Caco-2 (cell line): ENCODE results near the gene EME2. TPM values are rescaled to one million over a fixed set of nuclear protein-coding genes. Genes with fewer than 3 reads are reported as not detected.

Experiments used
- BruUV-seq: library from RNA; stranded (reverse); fragments of 400-500 nt; replicated peaks from 2 replicates; lab custom pipeline; 2021; lab: Mats Ljungman, UMichigan
- CTCF ChIA-PET: fragments of 300-600 bp; sonication (Branson Sonifier 250); formaldehyde crosslinking; loops from one replicate; lab custom pipeline; 2022; ENCODE audit warnings: antibody characterized with exemption; lab: Charles Lee
- POLR2A ChIA-PET: fragments of 300-600 bp; sonication (Branson Sonifier 250); formaldehyde crosslinking; loops from one replicate; lab custom pipeline; 2022; ENCODE audit warnings: antibody characterized with exemption; lab: Charles Lee
- DNase-seq, 2 experiments: peaks; one replicate each; pipeline versions ENCODE4 v3.0.0 to v3.0.0-alpha.2; 2020 to 2022
- H3K27me3 ChIP-seq: replicated peaks from 2 replicates; pipeline ENCODE4 v1.6.0; 2011; ENCODE audit warnings: low read length; ENCODE audit not compliant: control insufficient read depth, insufficient read depth
- H3K36me3 ChIP-seq: 2 replicates; pipeline ENCODE4 v1.5.1; 2011; ENCODE audit warnings: low read length; ENCODE audit not compliant: control insufficient read depth, insufficient read depth
- H3K4me1 ChIP-seq: fragments of 250-450 bp; sonication (Bioruptor Pico); 2 replicates; pipeline ENCODE4 v1.5.1; 2020; ENCODE audit warnings: mild to moderate bottlenecking
- H3K4me3 ChIP-seq: 2 replicates; pipeline ENCODE4 v1.5.1; 2011; ENCODE audit warnings: low read depth, mild to moderate bottlenecking, control low read depth, low read length
- H3K9me3 ChIP-seq: fragments of 250-450 bp; sonication (Bioruptor Pico); 2 replicates; pipeline ENCODE4 v1.5.1; 2020; ENCODE audit warnings: mild to moderate bottlenecking, moderate library complexity
- H3K27ac Mint-ChIP-seq: one replicate; pipeline ENCODE4 v1.8.0; 2022; ENCODE audit warnings: mixed read lengths; ENCODE audit not compliant: unreplicated experiment
- H3K27me3 Mint-ChIP-seq: one replicate; pipeline ENCODE4 v1.8.0; 2022; ENCODE audit warnings: mixed read lengths; ENCODE audit not compliant: insufficient read depth, unreplicated experiment
- H3K36me3 Mint-ChIP-seq: one replicate; pipeline ENCODE4 v1.8.0; 2022; ENCODE audit warnings: mild to moderate bottlenecking, mixed read lengths; ENCODE audit not compliant: insufficient read depth, unreplicated experiment
- H3K4me1 Mint-ChIP-seq: one replicate; pipeline ENCODE4 v1.8.0; 2022; ENCODE audit warnings: low read depth, mixed read lengths; ENCODE audit not compliant: unreplicated experiment
- H3K4me3 Mint-ChIP-seq: one replicate; pipeline ENCODE4 v1.8.0; 2022; ENCODE audit warnings: mild to moderate bottlenecking, moderate library complexity, mixed read lengths; ENCODE audit not compliant: unreplicated experiment
- H3K9me3 Mint-ChIP-seq: one replicate; pipeline ENCODE4 v1.8.0; 2022; ENCODE audit warnings: mixed read lengths; ENCODE audit not compliant: unreplicated experiment
- CTCF ChIP-seq, 2 experiments: fragments of 200-600 bp in 1 of 2; IDR thresholded peaks; 1 replicate in 1 of 2; 2 replicates in 1 of 2; pipeline versions ENCODE4 v1.5.1 to v1.8.0; 2011 to 2022; ENCODE audit warnings: antibody characterized with exemption in 1 of 2, control low read depth in 1 of 2, inconsistent platforms in 1 of 2, low read depth in 1 of 2, low read length in 1 of 2, mild to moderate bottlenecking in 1 of 2, moderate library complexity in 1 of 2; ENCODE audit not compliant: insufficient read depth in 1 of 2, severe bottlenecking in 1 of 2, unreplicated experiment in 1 of 2
- intact Hi-C: fragments of 100-400 bp; cut with micrococcal nuclease; formaldehyde crosslinking; loops from one replicate; pipeline ENCODE4 v1.10.0; 2022; ENCODE audit not compliant: unreplicated experiment
- total RNA-seq: library from RNA; stranded (reverse); gene quantifications from 2 replicates; pipeline ENCODE4 v1.2.3, GENCODE V29; 2022

The EME2 gene
- total RNA-seq, 1 experiment from 2014 or later, result 24.1 TPM

- DNase-seq, result no peak
- intact Hi-C loops, result loop anchor here (1.0 kb wide), 1 partner anchor 8 kb away; the partner anchor contains the start of genes NUBP2 and SPSB3
- no peak for TF ChIP-seq CTCF (IDR thresholded peaks at IDR 0.05; ENCODE audit: insufficient read depth in 1 of 2, low read depth in 1 of 2, low read length in 1 of 2, severe bottlenecking in 1 of 2, unreplicated experiment in 1 of 2)
- Histone ChIP-seq H3K4me1 (peaks cover 8% of the 10 kb centered on the region), H3K4me3 (peak overlapping the region; percentile 93), H3K27me3 (no peaks in the 10 kb centered on the region), H3K36me3 (no peaks in the 10 kb centered on the region), H3K9me3 (no peaks in the 10 kb centered on the region)
- peak overlapping the region; percentile 63 for H3K27ac Mint-ChIP-seq
- no peaks in the 10 kb centered on the region for H3K4me1 Mint-ChIP-seq
- H3K9me3 Mint-ChIP-seq, result no peaks in the 10 kb centered on the region
- ChIA-PET POLR2A (interaction anchor here (1.1 kb wide), 1 partner anchor 9 kb away, joined by 4 read pairs; the partner anchor contains the start of genes NUBP2 and SPSB3), CTCF (interaction anchor here (0.6 to 1.6 kb wide), 3 partner anchors 9 to 68 kb away, joined by 4 to 10 read pairs (median 4); partner anchors contain the start of genes MAPK8IP3, NUBP2 and SPSB3)
- peak overlapping the region; percentile 78 for H3K4me3 Mint-ChIP-seq
- H3K27me3 Mint-ChIP-seq, result no peaks in the 10 kb centered on the region
- no TSS peak for BruUV-seq
- peaks cover 79% of the 10 kb centered on the region for H3K36me3 Mint-ChIP-seq
These were observed 1.3 kb downstream of the EME2 start for GRCh38 chr16:1773703-1774447.

- Histone ChIP-seq H3K4me3 (peak overlapping the region; percentile 93), H3K27me3 (no peaks in the 10 kb centered on the region), H3K4me1 (peaks cover 8% of the 10 kb centered on the region), H3K9me3 (no peaks in the 10 kb centered on the region), H3K36me3 (no peaks in the 10 kb centered on the region)
- no TSS peak for BruUV-seq
- ChIA-PET POLR2A (interaction anchor here (1.1 kb wide), 1 partner anchor 8 kb away, joined by 4 read pairs; the partner anchor contains the start of genes NUBP2 and SPSB3), CTCF (interaction anchor here (1.5 to 1.6 kb wide), 2 partner anchors 8 to 69 kb away, joined by 4 to 10 read pairs; partner anchors contain the start of genes MAPK8IP3, NUBP2 and SPSB3)
- intact Hi-C loops, result no loop called here
- Mint-ChIP-seq H3K27ac (no peak overlapping the region), H3K4me3 (peak overlapping the region; percentile 78), H3K27me3 (no peaks in the 10 kb centered on the region), H3K9me3 (no peaks in the 10 kb centered on the region), H3K36me3 (peaks cover 78% of the 10 kb centered on the region), H3K4me1 (no peaks in the 10 kb centered on the region)
- DNase-seq, result no peak
- TF ChIP-seq CTCF (IDR thresholded peaks at IDR 0.05; ENCODE audit: insufficient read depth in 1 of 2, low read depth in 1 of 2, low read length in 1 of 2, severe bottlenecking in 1 of 2, unreplicated experiment in 1 of 2), result no peak
These were observed 1.8 kb downstream of the EME2 start for GRCh38 chr16:1774448-1774780.

GRCh38 chr16:1775006-1775845 is 2.6 kb downstream of the EME2 start:
- CTCF ChIA-PET, result interaction anchor here (1.5 to 1.6 kb wide), 2 partner anchors 7 to 70 kb away, joined by 4 to 10 read pairs; partner anchors contain the start of genes MAPK8IP3, NUBP2 and SPSB3
- intact Hi-C loops, result no loop called here
- H3K9me3 Mint-ChIP-seq, result no peaks in the 10 kb centered on the region

More at GRCh38 chr16:1775006-1775845, 2.6 kb downstream of the EME2 start:
- no peaks in the 10 kb centered on the region for H3K27me3 Mint-ChIP-seq
- no peak overlapping the region for H3K4me3 Mint-ChIP-seq
- no peaks in the 10 kb centered on the region for H3K4me1 Mint-ChIP-seq
- BruUV-seq, result no TSS peak
- Histone ChIP-seq H3K4me3 (no peak overlapping the region; the same call in 1 of the 2 replicates), H3K9me3 (no peaks in the 10 kb centered on the region), H3K36me3 (no peaks in the 10 kb centered on the region), H3K4me1 (peaks cover 8% of the 10 kb centered on the region), H3K27me3 (no peaks in the 10 kb centered on the region)
- no peak overlapping the region for H3K27ac Mint-ChIP-seq
- POLR2A ChIA-PET, result interaction anchor here (1.1 kb wide), 1 partner anchor 7 kb away, joined by 4 read pairs; the partner anchor contains the start of genes NUBP2 and SPSB3
- TF ChIP-seq CTCF (IDR thresholded peaks at IDR 0.05; ENCODE audit: insufficient read depth in 1 of 2, low read depth in 1 of 2, low read length in 1 of 2, severe bottlenecking in 1 of 2, unreplicated experiment in 1 of 2), result no peak
- H3K36me3 Mint-ChIP-seq, result peaks cover 77% of the 10 kb centered on the region
- no peak for DNase-seq
